ENCODE results near the gene SPATA31D1.
A peak's percentile ranks its signal among the peaks of the same experiment; 100 is the strongest.

SPATA31D1 gene

DNA sequence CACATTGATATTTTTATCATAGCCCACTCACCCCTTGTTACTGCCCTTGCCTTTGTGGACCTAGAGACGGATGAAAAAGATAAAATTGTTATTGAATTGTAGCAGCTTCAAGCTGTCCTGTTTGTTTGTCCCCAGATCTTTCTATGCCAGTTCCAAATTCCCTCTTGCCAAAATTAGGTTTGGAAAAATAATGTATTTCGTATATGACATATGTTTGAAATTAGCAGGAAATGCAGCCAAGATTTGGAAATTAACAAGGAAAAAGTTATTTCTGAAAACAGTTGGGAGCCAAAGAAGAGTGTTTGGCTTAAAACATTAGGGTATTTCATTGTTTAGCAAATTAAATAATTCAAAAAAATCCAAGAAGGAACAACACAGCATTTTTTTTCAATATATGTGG lies 33.5 kb downstream of the SPATA31D1 start:
- no peak for DNase-seq

DNA sequence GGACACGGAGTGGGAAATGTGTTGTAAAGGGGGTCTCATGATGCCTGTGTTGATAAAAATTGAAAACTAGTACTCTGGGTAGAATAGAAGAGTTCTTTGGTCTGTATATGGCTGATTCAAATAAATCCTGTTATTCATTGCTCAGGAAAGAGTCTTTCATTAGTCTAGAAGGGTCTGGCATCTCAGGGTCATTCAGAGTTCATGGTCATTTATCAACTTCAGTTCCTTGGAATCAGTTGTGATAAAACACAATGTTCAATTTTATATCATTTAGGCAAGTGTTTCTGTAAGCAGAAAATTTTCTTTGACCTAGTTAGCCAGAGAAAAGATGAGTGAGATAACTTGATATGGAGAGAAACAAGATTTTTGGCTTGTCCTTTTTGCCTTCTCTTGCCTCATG lies 36.3 kb downstream of the SPATA31D1 start:
- DNase-seq, result no peak

DNA sequence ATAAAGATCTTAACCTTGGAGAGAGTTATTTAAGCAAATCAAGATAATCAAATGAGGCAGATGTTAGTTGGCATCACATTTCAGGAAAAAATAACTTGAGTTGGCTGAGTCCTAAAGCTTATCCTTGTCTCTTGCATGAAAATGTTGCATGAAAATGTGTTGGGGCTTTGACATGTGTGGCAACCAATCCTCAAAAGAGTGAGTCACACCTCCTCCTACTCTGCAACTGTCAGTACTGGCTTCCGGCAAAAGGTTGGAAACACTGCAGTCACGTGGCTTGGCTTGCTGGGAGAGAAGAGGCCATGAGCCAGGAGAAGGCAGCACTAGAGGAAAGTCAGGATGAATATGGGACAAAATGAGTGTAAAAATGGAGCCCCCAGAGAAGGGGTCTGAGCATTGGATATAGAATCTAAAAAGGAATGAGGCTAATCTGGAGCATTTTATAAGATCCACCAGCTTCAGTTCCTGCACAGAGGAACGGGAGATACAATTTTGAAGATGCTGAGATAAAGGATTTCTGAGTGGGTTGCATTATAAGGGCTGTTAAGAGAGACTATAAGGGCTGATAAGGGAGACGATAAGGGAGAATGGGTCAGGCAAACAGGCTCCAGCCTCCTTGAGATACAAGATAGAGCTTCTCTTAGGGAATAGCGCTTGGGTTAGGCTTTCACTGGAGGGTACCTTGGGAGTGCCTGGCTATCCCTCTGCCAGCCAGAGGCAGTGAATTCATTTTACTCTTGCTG lies 43.1 kb downstream of the SPATA31D1 start:
- DNase-seq, result peak; percentile 94

DNA sequence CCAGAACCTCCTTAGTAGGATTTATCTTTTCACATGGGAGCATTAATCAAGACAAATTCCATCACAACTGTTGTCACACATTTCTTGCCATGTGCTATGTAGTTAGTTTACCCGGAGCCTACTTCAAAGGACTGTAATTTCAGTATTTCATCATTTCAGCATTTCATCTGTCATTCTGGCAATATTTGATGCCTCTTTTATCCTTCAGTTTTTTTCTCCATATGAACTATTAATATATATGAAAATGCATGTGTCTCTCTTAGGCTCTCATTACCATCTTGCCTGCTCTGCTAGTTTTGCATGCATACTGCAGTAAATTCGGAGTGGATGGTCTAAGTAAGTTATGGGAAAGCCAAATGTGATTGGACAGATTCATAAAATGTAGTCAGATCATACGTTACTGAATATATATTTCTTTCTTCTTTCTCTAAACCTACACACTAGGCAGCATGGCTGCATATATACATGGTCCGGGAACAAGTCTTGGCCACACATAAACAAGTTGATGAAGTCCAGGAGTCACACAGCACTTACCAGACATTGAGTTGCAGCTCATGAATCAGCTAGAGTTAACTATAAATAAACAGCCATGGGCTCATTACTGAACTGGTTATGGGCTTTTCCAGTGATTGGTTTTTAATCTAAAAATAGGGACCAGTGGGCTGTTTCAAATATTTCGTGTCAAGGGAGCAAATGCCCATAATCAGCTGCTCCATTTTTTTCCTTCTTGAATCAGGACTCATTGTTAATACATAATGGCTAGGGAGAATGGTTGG lies 46.6 kb downstream of the SPATA31D1 start:
- DNase-seq, result no peak

DNA sequence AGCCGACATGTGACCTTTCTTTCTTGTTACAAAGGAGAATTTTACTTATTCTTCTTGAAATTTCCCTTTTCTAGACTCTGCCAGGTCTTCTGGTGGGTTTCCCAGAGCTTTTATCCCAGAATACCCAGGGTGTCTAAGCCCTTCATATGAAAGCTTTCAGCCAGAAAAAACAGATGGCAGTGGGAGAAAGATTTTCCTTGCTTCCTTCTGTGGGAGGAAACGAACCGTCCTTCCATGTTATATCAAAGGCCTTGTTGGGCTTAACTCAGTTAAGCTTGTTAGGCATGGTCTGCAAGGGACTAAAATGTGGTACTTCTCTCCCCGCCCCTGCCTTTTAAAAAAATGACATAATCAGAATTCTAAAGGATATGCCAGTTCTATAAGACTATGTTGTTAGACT lies 47.5 kb downstream of the SPATA31D1 start:
- peak; percentile 49 for DNase-seq

DNA sequence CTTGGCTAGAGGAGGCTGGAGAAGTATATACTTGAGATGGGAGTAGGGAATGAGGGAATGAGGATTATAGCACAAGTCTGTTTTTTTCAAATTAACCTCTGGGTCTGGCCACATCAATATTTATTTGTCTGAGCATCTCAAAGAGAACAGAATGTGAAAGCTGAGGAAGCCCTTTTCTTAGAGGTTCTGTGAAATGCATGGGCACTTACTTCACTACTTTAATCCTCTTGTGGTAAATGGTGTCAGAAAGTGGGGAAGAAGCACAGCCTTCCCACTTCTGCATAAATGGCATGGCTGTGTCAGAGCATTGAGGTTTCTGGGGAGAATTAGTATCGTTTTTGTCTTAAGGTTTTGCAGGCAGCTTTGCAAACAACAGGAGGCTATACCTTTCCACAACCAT lies 48.6 kb downstream of the SPATA31D1 start:
- DNase-seq, result no peak

DNA sequence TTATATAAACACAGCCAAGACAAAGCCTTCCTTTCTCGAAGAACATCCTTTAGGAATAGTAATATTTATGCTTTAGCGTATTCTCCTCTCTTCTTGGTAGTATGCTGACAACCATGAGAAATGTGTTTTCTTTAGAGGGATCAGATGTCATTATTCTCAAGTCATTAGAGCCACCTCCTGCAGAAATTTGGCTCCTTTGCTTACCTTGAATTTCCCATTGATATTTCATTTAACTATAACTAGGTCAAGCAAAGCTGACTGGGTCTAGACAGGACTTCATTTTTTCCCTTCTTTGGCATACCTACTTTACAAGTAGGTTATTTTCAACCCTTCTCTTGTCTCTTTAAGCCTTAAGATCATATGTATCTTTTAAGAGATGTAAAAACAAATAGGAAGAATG lies 50.3 kb downstream of the SPATA31D1 start:
- peak; percentile 7 for DNase-seq
